A673 (cell line): ENCODE data around the gene MTX3. TPM values are rescaled to one million over a fixed set of nuclear protein-coding genes. Genes with fewer than 3 reads are reported as not detected.

Experiments used
- BruUV-seq: library from RNA; stranded (reverse); fragments of 400-500 nt; replicated peaks from 2 replicates; lab custom pipeline; 2021; lab: Mats Ljungman, UMichigan
- CTCF ChIA-PET: fragments of 300-600 bp; sonication (Branson Sonifier 250); formaldehyde crosslinking; loops from one replicate; lab custom pipeline; 2022; ENCODE audit warnings: antibody characterized with exemption; lab: Charles Lee
- POLR2A ChIA-PET: fragments of 300-600 bp; sonication (Branson Sonifier 250); formaldehyde crosslinking; loops from one replicate; lab custom pipeline; 2022; ENCODE audit warnings: antibody characterized with exemption; ENCODE audit not compliant: low non-redundant PET; lab: Charles Lee
- DNase-seq: peaks from one replicate; pipeline ENCODE4 v3.0.0-alpha.2; 2015; ENCODE audit warnings: low spot score
- H3K27ac ChIP-seq: fragments of 200-600 bp; sonication (generic); 2 replicates; pipeline ENCODE4 v1.5.1; 2016; ENCODE audit warnings: mixed run types, low read depth, mild to moderate bottlenecking, mixed read lengths, antibody characterized with exemption, low read length; ENCODE audit not compliant: poor library complexity, severe bottlenecking
- H3K27me3 ChIP-seq: fragments of 200-600 bp; sonication (generic); replicated peaks from 2 replicates; pipeline ENCODE4 v1.6.1; 2017; ENCODE audit warnings: mixed run types, low read depth, mild to moderate bottlenecking, mixed read lengths, antibody characterized with exemption, low read length; ENCODE audit not compliant: insufficient read depth, poor library complexity
- H3K36me3 ChIP-seq: fragments of 200-600 bp; sonication (generic); 2 replicates; pipeline ENCODE4 v1.6.1; 2016; ENCODE audit warnings: mixed run types, mild to moderate bottlenecking, mixed read lengths, antibody characterized with exemption, low read length; ENCODE audit not compliant: insufficient read depth, poor library complexity, severe bottlenecking
- H3K4me1 ChIP-seq: fragments of 200-600 bp; sonication (generic); 2 replicates; pipeline ENCODE4 v1.6.1; 2017; ENCODE audit warnings: mixed run types, mild to moderate bottlenecking, mixed read lengths, antibody characterized with exemption, low read length; ENCODE audit not compliant: insufficient read depth, poor library complexity, severe bottlenecking
- H3K4me3 ChIP-seq: fragments of 200-600 bp; sonication (generic); 2 replicates; pipeline ENCODE4 v1.5.1; 2016; ENCODE audit warnings: low read depth, mixed run types, mild to moderate bottlenecking, mixed read lengths, low read length; ENCODE audit not compliant: poor library complexity, severe bottlenecking
- H3K9me3 ChIP-seq: fragments of 200-600 bp; sonication (generic); 2 replicates; pipeline ENCODE4 v1.6.1; 2016; ENCODE audit warnings: mixed run types, low read depth, mild to moderate bottlenecking, mixed read lengths, antibody characterized with exemption, low read length; ENCODE audit not compliant: poor library complexity, severe bottlenecking
- CTCF ChIP-seq: fragments of 300-800, 200-600 bp; sonication (generic); conservative IDR thresholded peaks from 2 replicates; pipeline ENCODE4 v1.5.1; 2017; ENCODE audit warnings: low read depth, mild to moderate bottlenecking, antibody characterized with exemption, low read length, moderate library complexity, mixed read lengths
- EZH2 ChIP-seq: fragments of 200-600 bp; sonication (generic); IDR thresholded peaks from 2 replicates; pipeline ENCODE4 v1.6.1; 2017; ENCODE audit warnings: borderline replicate concordance, low read depth, mild to moderate bottlenecking, mixed read lengths, antibody characterized with exemption, low read length; ENCODE audit not compliant: poor library complexity, severe bottlenecking
- intact Hi-C: fragments of 100-400 bp; cut with micrococcal nuclease; formaldehyde crosslinking; loops from one replicate; pipeline ENCODE4 v1.10.0; 2022; ENCODE audit not compliant: unreplicated experiment
- total RNA-seq: library from RNA; stranded (reverse); gene quantifications from 2 replicates; pipeline ENCODE4 v1.2.3, GENCODE V29; 2021

The MTX3 gene
- total RNA-seq, 1 experiment from 2014 or later: 28.1 TPM

- POLR2A ChIA-PET: no interaction called here
- TF ChIP-seq EZH2 (no peak), CTCF (no peak)
- DNase-seq: no peak
- no TSS peak for BruUV-seq
- intact Hi-C loops: no loop called here
- H3K27me3 ChIP-seq: peaks cover 88% of the 10 kb centered on the region
- no peak overlapping the region for H3K27ac ChIP-seq
- CTCF ChIA-PET: no interaction called here
- no peaks in the 10 kb centered on the region for H3K9me3 ChIP-seq
- no peak overlapping the region for H3K4me3 ChIP-seq
- peaks cover 9% of the 10 kb centered on the region for H3K4me1 ChIP-seq
- no peaks in the 10 kb centered on the region for H3K36me3 ChIP-seq
Observed at GRCh38 chr5:80034559-80034958, 43.5 kb upstream of the MTX3 start.

GRCh38 chr5:80033513-80033912 is 42.5 kb upstream of the MTX3 start:
- Histone ChIP-seq H3K27ac (no peak overlapping the region), H3K36me3 (no peaks in the 10 kb centered on the region), H3K27me3 (peaks cover 78% of the 10 kb centered on the region), H3K4me1 (peaks cover 9% of the 10 kb centered on the region), H3K4me3 (no peak overlapping the region), H3K9me3 (no peaks in the 10 kb centered on the region)
- no TSS peak for BruUV-seq
- intact Hi-C loops: no loop called here
- DNase-seq: no peak
- POLR2A ChIA-PET: no interaction called here
- no peak for TF ChIP-seq CTCF
- TF ChIP-seq EZH2: no peak
- CTCF ChIA-PET: no interaction called here

GRCh38 chr5:80031109-80031508 is 40.0 kb upstream of the MTX3 start:
- Histone ChIP-seq H3K4me3 (no peak overlapping the region), H3K27ac (no peak overlapping the region), H3K4me1 (no peaks in the 10 kb centered on the region), H3K9me3 (no peaks in the 10 kb centered on the region), H3K36me3 (no peaks in the 10 kb centered on the region), H3K27me3 (peaks cover 66% of the 10 kb centered on the region)
- no TSS peak for BruUV-seq
- no peak for DNase-seq
- no peak for TF ChIP-seq CTCF
- intact Hi-C loops: no loop called here
- POLR2A ChIA-PET: no interaction called here
- CTCF ChIA-PET: no interaction called here
